Nephron progenitor cell (in vitro differentiated cells): ENCODE measurements around the gene INPP5A.

Source experiments
- DNase-seq: peaks from one replicate; pipeline ENCODE4 v3.0.0; 2021
- H3K27ac Mint-ChIP-seq: 2 replicates; pipeline ENCODE4 v1.8.0; 2021; ENCODE audit warnings: mild to moderate bottlenecking, moderate library complexity, mixed read lengths
- H3K27me3 Mint-ChIP-seq: 2 replicates; pipeline ENCODE4 v1.8.0; 2021; ENCODE audit warnings: mild to moderate bottlenecking, low read depth, mixed read lengths; ENCODE audit not compliant: poor library complexity
- H3K36me3 Mint-ChIP-seq: 2 replicates; pipeline ENCODE4 v1.8.0; 2021; ENCODE audit warnings: low read depth, mixed read lengths
- H3K4me1 Mint-ChIP-seq: 2 replicates; pipeline ENCODE4 v1.8.0; 2021; ENCODE audit warnings: mixed read lengths
- H3K4me3 Mint-ChIP-seq: 2 replicates; pipeline ENCODE4 v1.8.0; 2021; ENCODE audit warnings: mild to moderate bottlenecking, moderate library complexity, mixed read lengths
- H3K9me3 Mint-ChIP-seq: 2 replicates; pipeline ENCODE4 v1.8.0; 2021; ENCODE audit warnings: mild to moderate bottlenecking, moderate library complexity, mixed read lengths
- CTCF ChIP-seq: fragments of 200-600 bp; sonication (generic); IDR thresholded peaks from 2 replicates; pipeline ENCODE4 v1.5.0; 2021; ENCODE audit warnings: antibody characterized with exemption

Gene INPP5A

GRCh38 chr10:132660385-132660784, 122.8 kb downstream of the INPP5A start:
- peaks cover 11% of the 10 kb centered on the region for H3K4me1 Mint-ChIP-seq

GRCh38 chr10:132662186-132662920, 124.8 kb downstream of the INPP5A start:
- H3K4me1 Mint-ChIP-seq: peaks cover 24% of the 10 kb centered on the region
- H3K27ac Mint-ChIP-seq: no peak overlapping the region
- no peak for TF ChIP-seq CTCF
- no peaks in the 10 kb centered on the region for H3K9me3 Mint-ChIP-seq
- no peaks in the 10 kb centered on the region for H3K27me3 Mint-ChIP-seq
- H3K36me3 Mint-ChIP-seq: peaks cover 24% of the 10 kb centered on the region
- no peak for DNase-seq
- H3K4me3 Mint-ChIP-seq: no peak overlapping the region

More at GRCh38 chr10:132660385-132660784, 122.8 kb downstream of the INPP5A start:
- Mint-ChIP-seq H3K27me3 (no peaks in the 10 kb centered on the region), H3K36me3 (peaks cover 24% of the 10 kb centered on the region), H3K27ac (no peak overlapping the region), H3K9me3 (no peaks in the 10 kb centered on the region), H3K4me3 (no peak overlapping the region)
- TF ChIP-seq CTCF: no peak
- DNase-seq: no peak

GRCh38 chr10:132663666-132664365, 126.2 kb downstream of the INPP5A start:
- no peak overlapping the region for H3K4me3 Mint-ChIP-seq
- no peaks in the 10 kb centered on the region for H3K27me3 Mint-ChIP-seq
- no peak overlapping the region for H3K27ac Mint-ChIP-seq
- no peak for DNase-seq
- TF ChIP-seq CTCF: no peak
- no peaks in the 10 kb centered on the region for H3K9me3 Mint-ChIP-seq
- peaks cover 24% of the 10 kb centered on the region for H3K36me3 Mint-ChIP-seq
- H3K4me1 Mint-ChIP-seq: peaks cover 35% of the 10 kb centered on the region

GRCh38 chr10:132664407-132664806, 126.8 kb downstream of the INPP5A start:
- no peak for TF ChIP-seq CTCF
- H3K9me3 Mint-ChIP-seq: no peaks in the 10 kb centered on the region
- H3K27me3 Mint-ChIP-seq: no peaks in the 10 kb centered on the region
- H3K27ac Mint-ChIP-seq: no peak overlapping the region
- no peak for DNase-seq
- peaks cover 24% of the 10 kb centered on the region for H3K36me3 Mint-ChIP-seq
- peaks cover 35% of the 10 kb centered on the region for H3K4me1 Mint-ChIP-seq
- no peak overlapping the region for H3K4me3 Mint-ChIP-seq

- Mint-ChIP-seq H3K27me3 (no peaks in the 10 kb centered on the region), H3K36me3 (peaks cover 22% of the 10 kb centered on the region), H3K27ac (no peak overlapping the region), H3K9me3 (no peaks in the 10 kb centered on the region), H3K4me1 (peaks cover 35% of the 10 kb centered on the region), H3K4me3 (no peak overlapping the region)
- DNase-seq: no peak
- no peak for TF ChIP-seq CTCF
These were observed 127.3 kb downstream of the INPP5A start for GRCh38 chr10:132664883-132665282.
